ENCODE results near the gene PPDPF. TPM values are rescaled to one million over a fixed set of nuclear protein-coding genes. Genes with fewer than 3 reads are reported as not detected.

PPDPF gene
- total RNA-seq, 1 experiment from 2014 or later, result 148 TPM

DNA sequence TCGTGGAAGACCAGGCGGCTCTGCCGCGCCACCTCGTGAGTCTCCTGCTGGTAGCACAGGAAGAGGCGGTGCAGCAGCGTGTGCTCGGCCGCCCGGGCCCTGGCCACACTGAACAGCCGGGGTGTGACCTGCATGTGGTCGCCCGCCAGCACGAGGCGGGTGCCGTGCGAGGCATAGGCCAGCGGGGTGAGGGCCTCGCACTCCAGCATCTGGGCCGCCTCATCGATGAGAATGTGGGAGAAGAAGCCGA lies 46.5 kb downstream of the PPDPF start:
- BruUV-seq (replicated peaks), result no TSS peak
- TF ChIP-seq, protein P1, sequence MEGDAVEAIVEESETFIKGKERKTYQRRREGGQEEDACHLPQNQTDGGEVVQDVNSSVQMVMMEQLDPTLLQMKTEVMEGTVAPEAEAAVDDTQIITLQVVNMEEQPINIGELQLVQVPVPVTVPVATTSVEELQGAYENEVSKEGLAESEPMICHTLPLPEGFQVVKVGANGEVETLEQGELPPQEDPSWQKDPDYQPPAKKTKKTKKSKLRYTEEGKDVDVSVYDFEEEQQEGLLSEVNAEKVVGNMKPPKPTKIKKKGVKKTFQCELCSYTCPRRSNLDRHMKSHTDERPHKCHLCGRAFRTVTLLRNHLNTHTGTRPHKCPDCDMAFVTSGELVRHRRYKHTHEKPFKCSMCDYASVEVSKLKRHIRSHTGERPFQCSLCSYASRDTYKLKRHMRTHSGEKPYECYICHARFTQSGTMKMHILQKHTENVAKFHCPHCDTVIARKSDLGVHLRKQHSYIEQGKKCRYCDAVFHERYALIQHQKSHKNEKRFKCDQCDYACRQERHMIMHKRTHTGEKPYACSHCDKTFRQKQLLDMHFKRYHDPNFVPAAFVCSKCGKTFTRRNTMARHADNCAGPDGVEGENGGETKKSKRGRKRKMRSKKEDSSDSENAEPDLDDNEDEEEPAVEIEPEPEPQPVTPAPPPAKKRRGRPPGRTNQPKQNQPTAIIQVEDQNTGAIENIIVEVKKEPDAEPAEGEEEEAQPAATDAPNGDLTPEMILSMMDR (conservative IDR thresholded peaks at IDR 0.05; ENCODE audit: low read depth, low read length), result no peak
- no peak for TF ChIP-seq EZH2 (IDR thresholded peaks at IDR 0.05; ENCODE audit: borderline replicate concordance, low read depth, low read length, poor library complexity, severe bottlenecking)
- H3K36me3 ChIP-seq (ENCODE audit: insufficient read depth, low read length, poor library complexity, severe bottlenecking), result no peaks in the 10 kb centered on the region

DNA sequence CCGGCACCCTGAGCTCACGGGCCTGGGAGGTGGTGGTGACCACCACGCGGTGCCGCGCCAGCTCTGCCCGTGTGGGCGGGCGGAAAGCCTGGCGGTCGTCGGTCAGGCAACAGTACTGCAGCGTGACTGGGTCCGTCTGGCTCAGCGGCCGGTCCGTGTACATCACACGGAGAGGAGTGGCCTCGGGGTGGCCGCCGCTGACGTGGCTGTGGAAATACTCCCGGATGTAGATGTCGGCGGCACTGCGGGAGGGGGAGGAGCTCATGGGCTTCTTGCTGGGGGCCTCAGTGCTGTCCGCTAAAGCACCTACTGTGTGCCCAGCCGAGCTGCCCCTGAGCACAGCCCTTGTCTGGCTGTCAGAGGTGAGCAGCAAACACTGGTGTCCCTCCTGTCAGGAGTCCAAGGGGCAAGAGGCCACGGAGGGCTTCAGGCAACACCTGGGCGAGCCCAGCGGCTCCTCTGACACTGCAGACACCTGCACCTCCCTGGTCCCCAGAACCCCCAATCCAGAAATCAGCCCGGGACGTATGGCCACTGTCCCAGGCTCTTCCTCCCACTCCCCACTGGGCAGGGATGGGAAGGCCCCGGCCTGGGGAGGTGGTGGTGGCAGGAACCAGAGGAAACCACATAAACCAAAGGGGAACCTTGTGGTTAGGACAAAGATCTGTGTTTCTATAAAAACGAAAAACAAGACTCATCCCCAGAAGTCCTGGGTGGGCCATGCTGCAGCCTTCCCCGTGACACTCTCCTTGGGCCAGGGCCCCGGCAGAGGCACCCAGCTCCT lies 47.0 kb downstream of the PPDPF start:
- CTCF ChIA-PET, result no interaction called here
- TF ChIP-seq EZH2 (IDR thresholded peaks at IDR 0.05; ENCODE audit: borderline replicate concordance, low read depth, low read length, poor library complexity, severe bottlenecking), result no peak

More for the DNA sequence above, 46.5 kb downstream of the PPDPF start:
- Histone ChIP-seq H3K4me1 (ENCODE audit: insufficient read depth, low read length, poor library complexity, severe bottlenecking) (no peaks in the 10 kb centered on the region), H3K27me3 (replicated peaks; ENCODE audit: insufficient read depth, low read depth, low read length, poor library complexity) (no peaks in the 10 kb centered on the region), H3K4me3 (ENCODE audit: low read depth, low read length, poor library complexity, severe bottlenecking) (no peak overlapping the region), H3K27ac (ENCODE audit: low read depth, low read length, poor library complexity, severe bottlenecking) (no peak overlapping the region), H3K9me3 (ENCODE audit: low read depth, low read length, poor library complexity, severe bottlenecking) (no peaks in the 10 kb centered on the region)
- intact Hi-C loops (cut with micrococcal nuclease; ENCODE audit: unreplicated experiment), result no loop called here
- ChIA-PET POLR2A (ENCODE audit: low non-redundant PET) (no interaction called here), CTCF (no interaction called here)
- no peak for DNase-seq (ENCODE audit: low spot score)

DNA sequence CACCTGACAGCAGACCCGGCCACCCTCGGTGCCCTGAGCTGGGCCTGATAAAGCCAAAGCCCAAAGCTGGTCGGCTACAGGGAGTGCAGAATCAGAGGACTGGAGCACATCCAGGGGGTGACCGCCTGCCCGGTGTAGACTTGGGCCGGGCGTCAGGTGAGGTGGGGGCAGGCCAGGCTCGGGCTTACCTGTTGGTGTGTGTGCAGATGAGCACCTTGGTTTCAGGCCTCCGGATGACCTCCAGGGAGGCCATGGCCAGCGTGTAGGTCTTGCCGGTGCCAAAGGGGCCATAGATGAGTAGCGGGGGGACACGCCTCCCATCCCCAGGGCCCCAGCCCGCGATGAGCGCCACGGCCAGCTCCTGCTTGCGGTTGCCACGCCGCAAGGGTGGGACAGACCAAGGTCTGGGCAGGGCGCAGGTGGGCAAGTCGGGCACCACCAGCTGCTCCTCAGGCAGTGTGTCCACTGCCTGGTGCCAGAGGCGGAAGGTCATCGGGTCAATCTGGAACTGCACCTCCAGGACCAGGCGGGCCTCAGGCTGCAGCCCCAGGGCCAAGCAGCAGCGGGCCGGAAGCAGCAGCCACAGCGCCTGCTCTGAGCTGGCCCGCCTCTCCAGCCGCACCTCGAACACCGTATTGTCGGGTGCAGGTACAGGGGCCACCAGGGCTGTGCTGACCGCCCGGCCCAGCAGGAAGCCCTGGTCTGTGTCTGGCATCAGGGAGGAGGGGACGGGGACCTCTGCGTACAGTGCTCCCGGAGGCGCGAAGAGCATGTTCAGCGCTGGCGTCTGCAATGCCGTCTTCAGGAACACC lies 47.8 kb downstream of the PPDPF start:
- ChIA-PET POLR2A (ENCODE audit: low non-redundant PET) (no interaction called here), CTCF (no interaction called here)
- no peak for DNase-seq (ENCODE audit: low spot score)
- H3K27me3 ChIP-seq (replicated peaks; ENCODE audit: insufficient read depth, low read depth, low read length, poor library complexity), result no peaks in the 10 kb centered on the region
- intact Hi-C loops (cut with micrococcal nuclease; ENCODE audit: unreplicated experiment), result no loop called here
- H3K27ac ChIP-seq (ENCODE audit: low read depth, low read length, poor library complexity, severe bottlenecking), result no peak overlapping the region
- no peaks in the 10 kb centered on the region for H3K36me3 ChIP-seq (ENCODE audit: insufficient read depth, low read length, poor library complexity, severe bottlenecking)
- TF ChIP-seq EZH2 (IDR thresholded peaks at IDR 0.05; ENCODE audit: borderline replicate concordance, low read depth, low read length, poor library complexity, severe bottlenecking), result no peak
- TF ChIP-seq, protein P1 (conservative IDR thresholded peaks at IDR 0.05; ENCODE audit: low read depth, low read length), result no peak
- H3K4me1 ChIP-seq (ENCODE audit: insufficient read depth, low read length, poor library complexity, severe bottlenecking), result no peaks in the 10 kb centered on the region
- no peak overlapping the region for H3K4me3 ChIP-seq (ENCODE audit: low read depth, low read length, poor library complexity, severe bottlenecking)
- H3K9me3 ChIP-seq (ENCODE audit: low read depth, low read length, poor library complexity, severe bottlenecking), result no peaks in the 10 kb centered on the region
- no TSS peak for BruUV-seq (replicated peaks)

More for the DNA sequence above, 47.0 kb downstream of the PPDPF start:
- no TSS peak for BruUV-seq (replicated peaks)
- POLR2A ChIA-PET (ENCODE audit: low non-redundant PET), result no interaction called here
- DNase-seq (ENCODE audit: low spot score), result no peak
- H3K9me3 ChIP-seq (ENCODE audit: low read depth, low read length, poor library complexity, severe bottlenecking), result no peaks in the 10 kb centered on the region
- intact Hi-C loops (cut with micrococcal nuclease; ENCODE audit: unreplicated experiment), result no loop called here
- H3K27me3 ChIP-seq (replicated peaks; ENCODE audit: insufficient read depth, low read depth, low read length, poor library complexity), result no peaks in the 10 kb centered on the region
- H3K27ac ChIP-seq (ENCODE audit: low read depth, low read length, poor library complexity, severe bottlenecking), result no peak overlapping the region
- H3K4me1 ChIP-seq (ENCODE audit: insufficient read depth, low read length, poor library complexity, severe bottlenecking), result no peaks in the 10 kb centered on the region
- no peaks in the 10 kb centered on the region for H3K36me3 ChIP-seq (ENCODE audit: insufficient read depth, low read length, poor library complexity, severe bottlenecking)
- no peak overlapping the region for H3K4me3 ChIP-seq (ENCODE audit: low read depth, low read length, poor library complexity, severe bottlenecking)
